ENCODE measurements around the gene CYTH2. TPM values are rescaled to one million over a fixed set of nuclear protein-coding genes. Genes with fewer than 3 reads are reported as not detected.
"Not testable (repeated sequence)": the region's sequence is repeated elsewhere in the genome, so short reads cannot be mapped to it uniquely, and the experiment has no call there.

The CYTH2 gene
- polyA plus RNA-seq, 4 donors = 44.3 to 55.1 (median 54.8) TPM

DNA sequence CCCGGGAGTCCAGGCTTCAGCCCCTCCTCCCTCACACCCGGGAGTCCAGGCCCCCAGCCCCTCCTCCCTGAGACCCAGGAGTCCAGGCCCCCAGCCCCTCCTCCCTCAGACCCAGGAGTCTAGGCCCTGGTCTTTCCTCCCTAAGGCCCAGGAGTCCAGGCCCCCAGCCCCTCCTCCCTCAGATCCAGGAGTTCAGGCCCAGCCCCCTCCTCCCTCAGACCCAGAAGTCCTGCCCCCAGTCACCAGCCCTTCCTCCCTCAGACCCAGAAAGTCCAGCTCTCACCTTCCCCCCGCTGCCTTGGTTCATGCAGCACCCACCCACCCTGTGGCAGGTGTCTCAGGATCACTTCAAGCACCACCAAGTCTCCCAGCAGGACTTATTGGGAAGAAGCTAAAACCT is 14.1 kb downstream of the CYTH2 start:
- Histone ChIP-seq H3K9me3 (ENCODE audit: control insufficient read depth in 2 of 2, insufficient read depth in 1 of 2, low read depth in 1 of 2, low read length in 1 of 2) (no peaks in the 10 kb centered on the region), H3K27ac (ENCODE audit: low read depth in 1 of 3, low read length in 2 of 3) (no peak overlapping the region), H3K27me3 (ENCODE audit: control insufficient read depth in 3 of 3, insufficient read depth in 3 of 3, low read length in 3 of 3) (no peaks in the 10 kb centered on the region), H3K4me1 (ENCODE audit: control insufficient read depth in 3 of 3, insufficient read depth in 2 of 3, low read depth in 1 of 3, low read length in 2 of 3) (peaks cover 0 to 16% (median 4%) of the 10 kb centered on the region in 3 donors), H3K4me3 (ENCODE audit: low read depth in 1 of 3, low read length in 3 of 3) (no peak overlapping the region), H3K36me3 (ENCODE audit: control insufficient read depth in 3 of 3, insufficient read depth in 2 of 3, low read depth in 1 of 3, low read length in 3 of 3) (peaks cover 0 to 33% (median 4%) of the 10 kb centered on the region in 3 donors)
- FAIRE-seq = no peak
- DNase-seq = no peak
- WGBS, 3 donors = 36 to 43% (median 41%) methylated on average over 3 of the region's 3 CpGs

DNA sequence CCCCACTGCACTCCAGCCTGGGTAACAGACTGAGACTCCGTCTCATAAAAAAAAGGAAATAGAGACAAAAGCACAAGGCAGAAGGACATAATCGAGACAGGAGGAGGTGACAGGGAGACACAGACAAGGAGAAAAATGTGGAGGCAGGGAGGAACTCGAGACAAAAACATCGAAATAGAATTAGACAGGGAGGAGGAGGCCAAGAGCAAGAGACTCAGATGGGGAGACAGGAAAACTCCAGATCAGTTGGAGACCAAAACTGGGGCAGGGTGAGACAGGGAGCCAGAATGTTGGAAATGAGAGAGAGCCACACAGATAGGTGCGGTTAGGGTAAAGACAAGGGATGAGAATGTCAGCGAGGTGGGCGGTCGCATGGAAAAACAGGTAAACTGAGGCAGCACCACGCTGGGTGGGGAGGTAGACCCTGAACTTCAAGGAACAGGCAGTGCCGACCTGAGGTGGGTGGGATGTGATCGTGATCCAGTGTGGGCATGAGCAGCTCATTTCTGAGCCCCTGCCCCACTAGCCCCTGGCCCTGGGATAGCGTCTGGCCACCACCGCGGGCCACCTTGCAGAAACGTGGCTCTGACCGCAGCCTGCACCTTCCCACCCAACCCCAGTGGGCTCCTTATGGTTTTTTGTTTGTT is 15.2 kb downstream of the CYTH2 start:
- DNase-seq (no peak), FAIRE-seq (no peak)
- 80 to 81% (median 81%) methylated on average over 16 of the region's 16 CpGs for WGBS, 3 donors
- H3K27me3 ChIP-seq (ENCODE audit: control insufficient read depth in 3 of 3, insufficient read depth in 3 of 3, low read length in 3 of 3) = no peaks in the 10 kb centered on the region
- H3K4me3 ChIP-seq (ENCODE audit: low read depth in 1 of 3, low read length in 3 of 3) = no peak overlapping the region
- H3K4me1 ChIP-seq (ENCODE audit: control insufficient read depth in 3 of 3, insufficient read depth in 2 of 3, low read depth in 1 of 3, low read length in 2 of 3) = peaks cover 0 to 19% (median 6%) of the 10 kb centered on the region in 3 donors
- H3K36me3 ChIP-seq (ENCODE audit: control insufficient read depth in 3 of 3, insufficient read depth in 2 of 3, low read depth in 1 of 3, low read length in 3 of 3) = peaks cover 0 to 22% (median 0%) of the 10 kb centered on the region in 3 donors
- no peaks in the 10 kb centered on the region for H3K9me3 ChIP-seq (ENCODE audit: control insufficient read depth in 2 of 2, insufficient read depth in 1 of 2, low read depth in 1 of 2, low read length in 1 of 2)
- no peak overlapping the region for H3K27ac ChIP-seq (ENCODE audit: low read depth in 1 of 3, low read length in 2 of 3)

GRCh38 chr19:48484931-48485612 is 15.9 kb downstream of the CYTH2 start:
- Histone ChIP-seq H3K4me1 (ENCODE audit: control insufficient read depth in 3 of 3, insufficient read depth in 2 of 3, low read depth in 1 of 3, low read length in 2 of 3) (peaks cover 0 to 26% (median 6%) of the 10 kb centered on the region in 3 donors), H3K36me3 (ENCODE audit: control insufficient read depth in 3 of 3, insufficient read depth in 2 of 3, low read depth in 1 of 3, low read length in 3 of 3) (peaks cover 0 to 15% (median 0%) of the 10 kb centered on the region in 3 donors), H3K9me3 (ENCODE audit: control insufficient read depth in 2 of 2, insufficient read depth in 1 of 2, low read depth in 1 of 2, low read length in 1 of 2) (no peaks in the 10 kb centered on the region), H3K27ac (ENCODE audit: low read depth in 1 of 3, low read length in 2 of 3) (no peak overlapping the region), H3K27me3 (ENCODE audit: control insufficient read depth in 3 of 3, insufficient read depth in 3 of 3, low read length in 3 of 3) (no peaks in the 10 kb centered on the region), H3K4me3 (ENCODE audit: low read depth in 1 of 3, low read length in 3 of 3) (no peak overlapping the region)
- DNase-seq (no peak), FAIRE-seq (no peak)
- WGBS, 3 donors = 84 to 91% (median 90%) methylated on average over 33 to 37 of the region's 37 CpGs

GRCh38 chr19:48486706-48487105 is 17.5 kb downstream of the CYTH2 start:
- DNase-seq; H3K36me3 ChIP-seq (ENCODE audit: control insufficient read depth in 3 of 3, insufficient read depth in 2 of 3, low read depth in 1 of 3, low read length in 3 of 3); H3K4me3 ChIP-seq (ENCODE audit: low read depth in 1 of 3, low read length in 3 of 3); H3K9me3 ChIP-seq (ENCODE audit: control insufficient read depth in 2 of 2, insufficient read depth in 1 of 2, low read depth in 1 of 2, low read length in 1 of 2); H3K27ac ChIP-seq (ENCODE audit: low read depth in 1 of 3, low read length in 2 of 3); FAIRE-seq: not testable (repeated sequence)
- Histone ChIP-seq H3K4me1 (ENCODE audit: control insufficient read depth in 3 of 3, insufficient read depth in 2 of 3, low read depth in 1 of 3, low read length in 2 of 3) (peaks cover 0 to 35% (median 11%) of the 10 kb centered on the region in 3 donors), H3K27me3 (ENCODE audit: control insufficient read depth in 3 of 3, insufficient read depth in 3 of 3, low read length in 3 of 3) (peaks cover 0 to 12% (median 0%) of the 10 kb centered on the region in 3 donors)
- 64 to 83% (median 73%) methylated on average over 10 of the region's 10 CpGs for WGBS, 3 donors

DNA sequence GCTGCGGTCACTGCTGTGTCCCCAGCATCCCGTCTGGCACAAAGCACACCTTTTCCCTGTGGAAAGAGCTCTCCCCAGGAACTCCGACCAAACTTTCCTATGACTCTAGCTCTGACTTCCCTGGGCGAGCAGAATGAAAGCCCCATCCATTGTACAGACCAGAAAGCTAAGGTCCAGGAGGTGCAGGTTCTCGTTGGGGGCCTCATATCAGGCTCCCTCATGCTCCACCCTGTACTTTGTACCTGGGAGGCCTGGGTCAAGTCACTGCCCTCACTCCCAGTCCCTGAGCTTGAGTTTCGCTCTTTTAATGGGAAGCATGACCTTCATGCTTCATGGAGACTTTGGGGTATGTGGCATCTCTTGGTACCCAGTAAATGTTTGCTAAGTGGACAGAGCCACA is 18.4 kb downstream of the CYTH2 start:
- H3K27me3 ChIP-seq (ENCODE audit: control insufficient read depth in 3 of 3, insufficient read depth in 3 of 3, low read length in 3 of 3) = peaks cover 0 to 16% (median 0%) of the 10 kb centered on the region in 3 donors
- H3K36me3 ChIP-seq (ENCODE audit: control insufficient read depth in 3 of 3, insufficient read depth in 2 of 3, low read depth in 1 of 3, low read length in 3 of 3) = peaks cover 0 to 5% (median 0%) of the 10 kb centered on the region in 3 donors
- H3K27ac ChIP-seq (ENCODE audit: low read depth in 1 of 3, low read length in 2 of 3) = peak overlapping the region; percentile 17 to 80 (median 80)
- FAIRE-seq (no peak), DNase-seq (peak; percentile 77)
- no peaks in the 10 kb centered on the region for H3K9me3 ChIP-seq (ENCODE audit: control insufficient read depth in 2 of 2, insufficient read depth in 1 of 2, low read depth in 1 of 2, low read length in 1 of 2)
- H3K4me3 ChIP-seq (ENCODE audit: low read depth in 1 of 3, low read length in 3 of 3) = no peak overlapping the region
- 38 to 76% (median 42%) methylated on average over 6 of the region's 6 CpGs for WGBS, 3 donors
- H3K4me1 ChIP-seq (ENCODE audit: control insufficient read depth in 3 of 3, insufficient read depth in 2 of 3, low read depth in 1 of 3, low read length in 2 of 3) = peaks cover 0 to 41% (median 11%) of the 10 kb centered on the region in 3 donors

GRCh38 chr19:48487948-48488347 is 18.8 kb downstream of the CYTH2 start:
- H3K27me3 ChIP-seq (ENCODE audit: control insufficient read depth in 3 of 3, insufficient read depth in 3 of 3, low read length in 3 of 3) = peaks cover 0 to 17% (median 0%) of the 10 kb centered on the region in 3 donors
- DNase-seq = peak; percentile 63 to 93
- H3K36me3 ChIP-seq (ENCODE audit: control insufficient read depth in 3 of 3, insufficient read depth in 2 of 3, low read depth in 1 of 3, low read length in 3 of 3) = peaks cover 0 to 5% (median 0%) of the 10 kb centered on the region in 3 donors
- H3K4me3 ChIP-seq (ENCODE audit: low read depth in 1 of 3, low read length in 3 of 3) = no peak overlapping the region
- no peaks in the 10 kb centered on the region for H3K9me3 ChIP-seq (ENCODE audit: control insufficient read depth in 2 of 2, insufficient read depth in 1 of 2, low read depth in 1 of 2, low read length in 1 of 2)
- peaks cover 0 to 43% (median 11%) of the 10 kb centered on the region in 3 donors for H3K4me1 ChIP-seq (ENCODE audit: control insufficient read depth in 3 of 3, insufficient read depth in 2 of 3, low read depth in 1 of 3, low read length in 2 of 3)
- 10 to 55% (median 48%) methylated on average over 8 of the region's 8 CpGs for WGBS, 3 donors
- FAIRE-seq = no peak
- peak overlapping the region; percentile 17 to 80 (median 80) for H3K27ac ChIP-seq (ENCODE audit: low read depth in 1 of 3, low read length in 2 of 3)

GRCh38 chr19:48488478-48488877 is 19.3 kb downstream of the CYTH2 start:
- 59 to 78% (median 72%) methylated on average over 7 of the region's 7 CpGs for WGBS, 3 donors

GRCh38 chr19:48489608-48490216 is 20.5 kb downstream of the CYTH2 start:
- Histone ChIP-seq H3K4me1 (ENCODE audit: control insufficient read depth in 3 of 3, insufficient read depth in 2 of 3, low read depth in 1 of 3, low read length in 2 of 3) (peaks cover 0 to 43% (median 11%) of the 10 kb centered on the region in 3 donors), H3K9me3 (ENCODE audit: control insufficient read depth in 2 of 2, insufficient read depth in 1 of 2, low read depth in 1 of 2, low read length in 1 of 2) (no peaks in the 10 kb centered on the region), H3K4me3 (ENCODE audit: low read depth in 1 of 3, low read length in 3 of 3) (no peak overlapping the region), H3K27ac (ENCODE audit: low read depth in 1 of 3, low read length in 2 of 3) (no peak overlapping the region), H3K27me3 (ENCODE audit: control insufficient read depth in 3 of 3, insufficient read depth in 3 of 3, low read length in 3 of 3) (peaks cover 0 to 18% (median 0%) of the 10 kb centered on the region in 3 donors), H3K36me3 (ENCODE audit: control insufficient read depth in 3 of 3, insufficient read depth in 2 of 3, low read depth in 1 of 3, low read length in 3 of 3) (peaks cover 0 to 5% (median 0%) of the 10 kb centered on the region in 3 donors)
- WGBS, 3 donors = 19 to 23% (median 22%) methylated on average over 19 of the region's 19 CpGs
- FAIRE-seq (no peak), DNase-seq (peak; percentile 79 to 82)

More at GRCh38 chr19:48488478-48488877, 19.3 kb downstream of the CYTH2 start:
- H3K27me3 ChIP-seq (ENCODE audit: control insufficient read depth in 3 of 3, insufficient read depth in 3 of 3, low read length in 3 of 3) = peaks cover 0 to 18% (median 0%) of the 10 kb centered on the region in 3 donors
- peaks cover 0 to 43% (median 11%) of the 10 kb centered on the region in 3 donors for H3K4me1 ChIP-seq (ENCODE audit: control insufficient read depth in 3 of 3, insufficient read depth in 2 of 3, low read depth in 1 of 3, low read length in 2 of 3)
- not testable (repeated sequence) for H3K36me3 ChIP-seq (ENCODE audit: control insufficient read depth in 3 of 3, insufficient read depth in 2 of 3, low read depth in 1 of 3, low read length in 3 of 3); DNase-seq; H3K9me3 ChIP-seq (ENCODE audit: control insufficient read depth in 2 of 2, insufficient read depth in 1 of 2, low read depth in 1 of 2, low read length in 1 of 2); H3K4me3 ChIP-seq (ENCODE audit: low read depth in 1 of 3, low read length in 3 of 3); FAIRE-seq
- H3K27ac ChIP-seq (ENCODE audit: low read depth in 1 of 3, low read length in 2 of 3) = peak overlapping the region in 2 of 3 donors; percentile 80
